ENCODE measurements around the gene CD180. TPM values are rescaled to one million over a fixed set of nuclear protein-coding genes. Genes with fewer than 3 reads are reported as not detected.

The CD180 gene
- total RNA-seq, 1 donor = not detected

DNA sequence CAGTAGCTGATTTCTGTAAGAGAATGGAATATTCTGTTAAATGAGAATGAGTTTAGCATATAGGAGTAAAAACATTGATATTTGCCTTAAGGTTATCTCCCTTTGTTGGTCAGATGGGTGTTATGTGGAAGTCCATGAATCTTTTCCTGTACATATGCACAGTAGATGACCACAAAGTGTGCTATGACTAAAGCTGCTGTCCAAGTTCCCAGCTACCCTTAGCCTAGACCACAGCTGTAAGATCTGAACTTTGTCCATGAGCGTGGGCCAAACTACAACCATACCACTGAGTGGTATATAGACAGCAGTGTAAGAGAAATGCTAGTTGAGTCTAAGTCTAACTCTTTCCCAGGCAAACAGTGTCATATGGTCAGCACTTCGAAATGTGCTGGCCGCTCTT, 48.8 kb downstream of the CD180 start:
- H3K4me3 ChIP-seq (ENCODE audit: low read depth, low read length) = no peak overlapping the region
- DNase-seq (ENCODE audit: low read depth) = no peak
- TF ChIP-seq, protein P1, sequence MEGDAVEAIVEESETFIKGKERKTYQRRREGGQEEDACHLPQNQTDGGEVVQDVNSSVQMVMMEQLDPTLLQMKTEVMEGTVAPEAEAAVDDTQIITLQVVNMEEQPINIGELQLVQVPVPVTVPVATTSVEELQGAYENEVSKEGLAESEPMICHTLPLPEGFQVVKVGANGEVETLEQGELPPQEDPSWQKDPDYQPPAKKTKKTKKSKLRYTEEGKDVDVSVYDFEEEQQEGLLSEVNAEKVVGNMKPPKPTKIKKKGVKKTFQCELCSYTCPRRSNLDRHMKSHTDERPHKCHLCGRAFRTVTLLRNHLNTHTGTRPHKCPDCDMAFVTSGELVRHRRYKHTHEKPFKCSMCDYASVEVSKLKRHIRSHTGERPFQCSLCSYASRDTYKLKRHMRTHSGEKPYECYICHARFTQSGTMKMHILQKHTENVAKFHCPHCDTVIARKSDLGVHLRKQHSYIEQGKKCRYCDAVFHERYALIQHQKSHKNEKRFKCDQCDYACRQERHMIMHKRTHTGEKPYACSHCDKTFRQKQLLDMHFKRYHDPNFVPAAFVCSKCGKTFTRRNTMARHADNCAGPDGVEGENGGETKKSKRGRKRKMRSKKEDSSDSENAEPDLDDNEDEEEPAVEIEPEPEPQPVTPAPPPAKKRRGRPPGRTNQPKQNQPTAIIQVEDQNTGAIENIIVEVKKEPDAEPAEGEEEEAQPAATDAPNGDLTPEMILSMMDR (IDR thresholded peaks at IDR 0.05; ENCODE audit: insufficient read depth, low read depth, low read length) = no peak

DNA sequence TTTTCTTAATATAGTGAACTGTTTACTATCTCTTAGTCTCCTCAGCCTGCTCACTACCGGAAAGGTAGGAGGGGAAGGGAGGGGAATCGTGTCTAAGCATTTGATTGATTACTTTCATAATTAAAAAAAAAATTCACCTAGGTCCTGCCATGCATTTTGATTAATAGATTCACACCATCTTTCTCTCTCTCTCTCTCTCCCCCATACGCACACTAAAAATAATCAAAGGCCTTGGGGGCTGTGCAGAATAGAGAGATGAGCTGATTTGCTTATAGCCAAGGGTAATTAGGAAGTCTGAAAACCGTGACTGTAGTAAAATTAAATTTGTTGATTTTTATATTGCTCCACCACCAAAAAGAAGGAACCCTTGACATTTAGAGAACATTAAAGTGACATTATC, 49.6 kb downstream of the CD180 start:
- TF ChIP-seq, protein P1 (IDR thresholded peaks at IDR 0.05; ENCODE audit: insufficient read depth, low read depth, low read length) = no peak
- no peak overlapping the region for H3K4me3 ChIP-seq (ENCODE audit: low read depth, low read length)
- no peak for DNase-seq (ENCODE audit: low read depth)

DNA sequence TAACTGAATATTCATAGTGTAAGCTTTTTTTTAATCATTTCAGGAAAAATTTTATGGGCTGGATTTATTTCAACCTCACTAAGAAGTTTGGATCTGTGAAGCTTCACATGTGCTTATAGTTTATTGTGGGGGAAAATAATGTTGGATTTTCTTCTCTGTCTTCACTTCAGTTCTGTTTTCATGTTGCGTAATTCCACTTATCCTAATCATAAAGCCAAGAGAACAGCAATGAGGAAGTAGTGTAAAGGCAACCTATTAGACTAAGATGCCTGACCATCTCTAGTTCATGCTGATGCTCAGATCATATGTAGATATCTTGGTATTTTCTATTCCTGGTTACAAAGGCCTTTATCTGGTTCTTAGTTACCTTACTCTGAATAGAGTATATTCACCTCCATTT, 50.0 kb downstream of the CD180 start:
- TF ChIP-seq, protein P1 (IDR thresholded peaks at IDR 0.05; ENCODE audit: insufficient read depth, low read depth, low read length) = no peak
- DNase-seq (ENCODE audit: low read depth) = peak; percentile 42
- H3K4me3 ChIP-seq (ENCODE audit: low read depth, low read length) = no peak overlapping the region

DNA sequence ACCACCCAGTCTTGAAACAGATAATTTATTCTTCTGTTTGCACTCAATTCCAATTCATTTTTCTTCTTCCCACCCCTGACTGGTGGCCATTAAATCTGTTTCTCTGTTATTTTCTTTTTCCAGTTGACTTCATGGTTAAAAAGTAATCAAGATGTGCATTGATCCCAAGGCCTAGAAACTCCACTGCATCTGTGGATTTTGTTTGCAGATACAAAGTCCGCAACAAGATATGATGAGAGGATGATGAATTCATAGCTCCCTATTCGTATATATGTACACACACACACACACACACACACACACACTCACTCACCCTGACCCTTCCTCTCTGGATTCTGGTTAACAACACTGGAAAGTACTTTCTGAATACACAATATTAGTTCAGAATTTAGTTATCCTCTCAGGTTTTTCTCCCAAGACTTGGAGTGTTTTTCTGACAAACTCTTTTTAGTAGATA, 52.4 kb downstream of the CD180 start:
- DNase-seq (ENCODE audit: low read depth) = no peak
- TF ChIP-seq, protein P1 (IDR thresholded peaks at IDR 0.05; ENCODE audit: insufficient read depth, low read depth, low read length) = no peak
- H3K4me3 ChIP-seq (ENCODE audit: low read depth, low read length) = no peak overlapping the region

DNA sequence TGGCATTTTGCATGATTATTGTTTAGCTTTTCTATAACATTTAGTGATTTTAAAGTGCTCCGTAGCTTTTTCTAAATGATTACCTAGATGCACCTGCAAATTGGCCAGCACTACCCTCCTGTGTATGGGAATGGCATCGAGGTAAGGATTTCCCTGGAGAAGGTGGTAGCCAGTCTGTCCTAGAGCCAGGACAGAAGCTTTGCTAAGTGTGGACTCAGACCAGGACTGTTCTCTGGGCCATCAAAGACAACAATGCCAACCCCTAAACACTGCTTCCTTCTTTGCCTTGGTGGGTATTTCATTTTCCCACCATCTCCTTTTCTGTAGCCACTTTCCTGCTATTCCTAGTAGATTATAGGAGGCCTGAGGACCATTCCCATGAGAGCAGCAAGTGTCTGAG, 53.0 kb downstream of the CD180 start:
- TF ChIP-seq, protein P1 (IDR thresholded peaks at IDR 0.05; ENCODE audit: insufficient read depth, low read depth, low read length) = no peak
- no peak overlapping the region for H3K4me3 ChIP-seq (ENCODE audit: low read depth, low read length)
- DNase-seq (ENCODE audit: low read depth) = no peak

DNA sequence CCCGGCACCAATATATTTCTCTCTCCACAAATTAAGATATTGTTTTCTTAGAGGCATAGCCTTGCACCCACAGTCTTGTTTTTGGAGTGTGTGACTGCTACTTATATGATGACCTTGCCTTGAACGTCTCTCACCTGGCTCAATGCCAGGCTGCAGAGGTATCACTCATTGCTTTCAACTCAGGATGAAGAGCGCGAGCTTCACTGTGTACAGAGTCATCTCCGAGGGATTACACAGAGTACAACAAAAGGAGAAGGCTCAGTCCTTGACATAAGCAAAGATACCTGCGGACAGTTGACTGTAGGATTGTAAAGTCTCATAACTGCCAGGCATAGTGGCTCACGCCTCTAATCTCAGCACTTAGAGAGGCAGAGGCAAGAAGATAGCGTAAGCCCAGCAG, 53.8 kb downstream of the CD180 start:
- H3K4me3 ChIP-seq (ENCODE audit: low read depth, low read length) = no peak overlapping the region
- DNase-seq (ENCODE audit: low read depth) = no peak
- TF ChIP-seq, protein P1 (IDR thresholded peaks at IDR 0.05; ENCODE audit: insufficient read depth, low read depth, low read length) = no peak

DNA sequence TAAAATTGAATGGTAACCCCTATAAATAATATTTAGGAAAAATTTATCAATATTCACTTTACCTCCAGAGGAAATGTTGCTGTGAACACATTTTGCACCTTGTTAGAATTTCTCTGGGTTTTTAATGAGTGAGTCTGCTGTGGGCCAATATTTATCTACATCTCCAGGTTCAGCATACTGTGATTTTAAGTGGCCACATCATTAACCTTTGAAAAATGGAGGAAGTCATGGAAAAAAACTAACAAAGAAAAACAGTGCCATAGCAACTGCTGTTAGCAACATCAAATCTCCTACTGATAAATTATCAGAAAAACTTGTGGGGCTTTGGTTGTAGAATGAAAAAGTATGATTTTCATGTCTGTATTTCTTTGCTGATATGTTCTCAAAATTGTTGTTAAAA, 55.0 kb downstream of the CD180 start:
- TF ChIP-seq, protein P1 (IDR thresholded peaks at IDR 0.05; ENCODE audit: insufficient read depth, low read depth, low read length) = no peak
- DNase-seq (ENCODE audit: low read depth) = no peak
- H3K4me3 ChIP-seq (ENCODE audit: low read depth, low read length) = no peak overlapping the region
